ENCODE measurements around the gene R3HDM2. TPM values are rescaled to one million over a fixed set of nuclear protein-coding genes. Genes with fewer than 3 reads are reported as not detected.

Gene R3HDM2
- 100 to 1,000 TPM in 1 of 2 donors, 10 to 100 TPM in 1; 82.7 to 116 TPM for total RNA-seq
- 48.3 TPM for polyA plus RNA-seq (2013, experiment 1 of 2)
- 38.3 TPM for polyA plus RNA-seq (2013, experiment 2 of 2)
- long read RNA-seq, experiment 1, full-length matches to known transcripts: 1 of 11 reads
- long read RNA-seq, experiment 1, partial matches to known transcripts: 3 of 11 reads
- long read RNA-seq, experiment 1, other reads (novel, unspliced or antisense): 7 of 11 reads
- long read RNA-seq, experiment 2, full-length matches to known transcripts: 16 of 55 reads
- long read RNA-seq, experiment 2, partial matches to known transcripts: 11 of 55 reads
- long read RNA-seq, experiment 2, other reads (novel, unspliced or antisense): 28 of 55 reads
- long read RNA-seq, experiment 3, full-length matches to known transcripts: 1 of 5 reads
- long read RNA-seq, experiment 3, partial matches to known transcripts: 2 of 5 reads
- long read RNA-seq, experiment 3, other reads (novel, unspliced or antisense): 2 of 5 reads
- long read RNA-seq, experiment 4: 0 reads

- Histone ChIP-seq H3K4me3 (ENCODE audit: low read length) (peak within 1 kb of the TSS; percentile 92), H3K27me3 (ENCODE audit: control insufficient read depth, insufficient read depth, low read length, poor library complexity, severe bottlenecking) (no peaks in the 10 kb centered on the region), H3K4me1 (ENCODE audit: control insufficient read depth, insufficient read depth, low read length) (peaks cover 6% of the 10 kb centered on the region), H3K36me3 (ENCODE audit: control insufficient read depth, insufficient read depth, low read length) (no peaks in the 10 kb centered on the region), H3K27ac (ENCODE audit: low read depth, low read length) (peak within 1 kb of the TSS; percentile 83), H3K9me3 (ENCODE audit: control insufficient read depth, low read length) (no peaks in the 10 kb centered on the region), H3K9ac (ENCODE audit: extremely low read depth, low read length, poor library complexity, severe bottlenecking) (peak within 1 kb of the TSS; percentile 79)
- peaks cover 25% of the 10 kb centered on the region for H3K4me1 Mint-ChIP-seq
- peak within 1 kb of the TSS; percentile 80 for H3K4me3 Mint-ChIP-seq
- 9 to 74% methylated on average over 5 to 40 of the region's 41 CpGs for WGBS, 2 experiments (ENCODE audit: insufficient coverage in 1 of 2, insufficient read length in 1 of 2)
- H3K27me3 Mint-ChIP-seq (ENCODE audit: insufficient read depth): no peaks in the 10 kb centered on the region
- TF ChIP-seq CTCF (conservative IDR thresholded peaks at IDR 0.05): no peak
- H3K9me3 Mint-ChIP-seq: no peaks in the 10 kb centered on the region
- H3K36me3 Mint-ChIP-seq (ENCODE audit: low read depth): peaks cover 6% of the 10 kb centered on the region
- DNase-seq: peak; percentile 99
- peak within 1 kb of the TSS; percentile 96 for H3K27ac Mint-ChIP-seq
Measured at GRCh38 chr12:57430931-57431566, at the start of gene R3HDM2. TSS of gene R3HDM2 (minus strand) at chr12:57431043. CDS start at chr12:57310428, 120,615 bp downstream.

- H3K27me3 ChIP-seq (ENCODE audit: control insufficient read depth, insufficient read depth, low read length, poor library complexity, severe bottlenecking): peaks cover 29% of the 10 kb centered on the region
- no peak within 1 kb of the TSS for H3K4me3 ChIP-seq (ENCODE audit: low read length)
- H3K27ac ChIP-seq (ENCODE audit: low read depth, low read length): no peak within 1 kb of the TSS
- H3K27ac Mint-ChIP-seq: no peak within 1 kb of the TSS
- H3K4me1 Mint-ChIP-seq: peaks cover 33% of the 10 kb centered on the region
- no peak for DNase-seq
- no peaks in the 10 kb centered on the region for H3K4me1 ChIP-seq (ENCODE audit: control insufficient read depth, insufficient read depth, low read length)
- H3K4me3 Mint-ChIP-seq: no peak within 1 kb of the TSS
- TF ChIP-seq CTCF (conservative IDR thresholded peaks at IDR 0.05): no peak
- H3K36me3 Mint-ChIP-seq (ENCODE audit: low read depth): no peaks in the 10 kb centered on the region
- 93 to 96% methylated on average over 4 to 6 of the region's 6 CpGs for WGBS, 2 experiments (ENCODE audit: insufficient coverage in 1 of 2, insufficient read length in 1 of 2)
- peaks cover 44% of the 10 kb centered on the region for H3K27me3 Mint-ChIP-seq (ENCODE audit: insufficient read depth)
- no peaks in the 10 kb centered on the region for H3K9me3 Mint-ChIP-seq
- no peak within 1 kb of the TSS for H3K9ac ChIP-seq (ENCODE audit: extremely low read depth, low read length, poor library complexity, severe bottlenecking)
- no peaks in the 10 kb centered on the region for H3K9me3 ChIP-seq (ENCODE audit: control insufficient read depth, low read length)
- no peaks in the 10 kb centered on the region for H3K36me3 ChIP-seq (ENCODE audit: control insufficient read depth, insufficient read depth, low read length)
Measured at GRCh38 chr12:57479376-57480115, 48.7 kb upstream of the R3HDM2 start, which contains the start of gene ARHGAP9. TSS of gene ARHGAP9 (minus strand) at chr12:57479866. CDS start at chr12:57479406, 460 bp downstream.

GRCh38 chr12:57479043-57479375 lies 48.2 kb upstream of the R3HDM2 start:
- peaks cover 35% of the 10 kb centered on the region for H3K27me3 ChIP-seq (ENCODE audit: control insufficient read depth, insufficient read depth, low read length, poor library complexity, severe bottlenecking)
- no peak overlapping the region for H3K9ac ChIP-seq (ENCODE audit: extremely low read depth, low read length, poor library complexity, severe bottlenecking)
- DNase-seq: no peak
- H3K27me3 Mint-ChIP-seq (ENCODE audit: insufficient read depth): peaks cover 50% of the 10 kb centered on the region
- no peak overlapping the region for H3K27ac ChIP-seq (ENCODE audit: low read depth, low read length)
- no peaks in the 10 kb centered on the region for H3K9me3 ChIP-seq (ENCODE audit: control insufficient read depth, low read length)
- WGBS, 2 experiments (ENCODE audit: insufficient coverage in 1 of 2, insufficient read length in 1 of 2): 89 to 93% methylated on average over 7 to 10 of the region's 10 CpGs
- no peaks in the 10 kb centered on the region for H3K36me3 Mint-ChIP-seq (ENCODE audit: low read depth)
- H3K4me1 Mint-ChIP-seq: peaks cover 33% of the 10 kb centered on the region
- H3K4me3 ChIP-seq (ENCODE audit: low read length): no peak overlapping the region
- no peak overlapping the region for H3K27ac Mint-ChIP-seq
- H3K36me3 ChIP-seq (ENCODE audit: control insufficient read depth, insufficient read depth, low read length): no peaks in the 10 kb centered on the region
- no peaks in the 10 kb centered on the region for H3K9me3 Mint-ChIP-seq
- H3K4me3 Mint-ChIP-seq: no peak overlapping the region
- H3K4me1 ChIP-seq (ENCODE audit: control insufficient read depth, insufficient read depth, low read length): no peaks in the 10 kb centered on the region
- no peak for TF ChIP-seq CTCF (conservative IDR thresholded peaks at IDR 0.05)
